ENCODE measurements around the gene ZNF385A. TPM values are rescaled to one million over a fixed set of nuclear protein-coding genes. Genes with fewer than 3 reads are reported as not detected.

The ZNF385A gene
- total and polyA plus RNA-seq, 9 of the 15 experiments (the other 6 are each of a cell fraction or from before 2014, with no cell fraction given): 1.0 to 111 (median 7.7) TPM

DNA sequence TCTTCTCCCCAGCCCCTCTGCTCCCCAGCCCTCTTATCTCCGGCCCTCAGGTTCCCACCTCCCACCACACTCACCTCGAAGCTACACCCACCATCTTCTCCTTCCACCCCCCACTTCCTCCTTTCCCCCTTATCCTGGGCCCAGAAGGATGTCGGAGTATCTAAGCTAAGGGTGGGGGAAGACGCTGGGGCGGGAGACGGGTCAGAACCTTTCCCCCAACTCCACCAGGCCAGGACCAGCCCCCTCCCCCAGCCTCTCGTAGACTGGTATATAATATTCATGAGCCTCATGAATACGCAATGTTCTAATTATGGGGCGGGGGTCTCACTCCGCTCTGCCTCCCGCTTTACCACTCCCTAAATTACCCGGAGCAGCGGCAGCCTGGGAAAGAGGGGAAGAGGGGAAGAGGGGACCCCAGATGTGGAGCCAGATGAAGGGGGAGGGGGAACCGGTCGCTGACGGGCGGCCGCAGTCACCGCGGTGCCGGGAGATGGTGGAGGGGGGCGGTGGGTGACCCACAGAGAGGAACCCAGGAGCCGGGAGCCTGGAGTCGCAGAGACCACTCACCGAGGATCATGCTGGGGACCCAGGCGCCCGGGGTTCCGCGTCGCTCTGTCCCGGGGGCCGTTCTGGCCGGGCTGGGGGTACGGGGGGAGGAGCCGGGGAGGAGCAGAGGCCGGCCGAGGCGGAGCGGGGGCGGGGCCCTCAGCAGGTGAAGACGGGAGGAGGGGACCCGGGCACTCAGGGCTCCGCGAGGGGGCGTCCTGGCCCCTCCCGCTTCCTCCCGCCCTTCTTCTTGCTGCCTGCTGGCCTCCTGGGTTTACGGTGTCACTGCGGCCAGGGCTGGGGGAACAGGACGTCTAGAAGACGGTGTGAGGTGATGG lies 6.4 kb upstream of the ZNF385A start (continued):
- TF ChIP-seq, protein P1, sequence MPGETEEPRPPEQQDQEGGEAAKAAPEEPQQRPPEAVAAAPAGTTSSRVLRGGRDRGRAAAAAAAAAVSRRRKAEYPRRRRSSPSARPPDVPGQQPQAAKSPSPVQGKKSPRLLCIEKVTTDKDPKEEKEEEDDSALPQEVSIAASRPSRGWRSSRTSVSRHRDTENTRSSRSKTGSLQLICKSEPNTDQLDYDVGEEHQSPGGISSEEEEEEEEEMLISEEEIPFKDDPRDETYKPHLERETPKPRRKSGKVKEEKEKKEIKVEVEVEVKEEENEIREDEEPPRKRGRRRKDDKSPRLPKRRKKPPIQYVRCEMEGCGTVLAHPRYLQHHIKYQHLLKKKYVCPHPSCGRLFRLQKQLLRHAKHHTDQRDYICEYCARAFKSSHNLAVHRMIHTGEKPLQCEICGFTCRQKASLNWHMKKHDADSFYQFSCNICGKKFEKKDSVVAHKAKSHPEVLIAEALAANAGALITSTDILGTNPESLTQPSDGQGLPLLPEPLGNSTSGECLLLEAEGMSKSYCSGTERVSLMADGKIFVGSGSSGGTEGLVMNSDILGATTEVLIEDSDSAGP (CRISPR knock-in tag; IDR thresholded peaks at IDR 0.05): no peak
- no peak for TF ChIP-seq ZNF3 (CRISPR knock-in tag; IDR thresholded peaks at IDR 0.05)
- TF ChIP-seq ZC3H4 (CRISPR knock-in tag; IDR thresholded peaks at IDR 0.05; ENCODE audit: borderline replicate concordance): 0 out of 2 replicates have a peak, but pooled peaks have one; percentile 65
- TF ChIP-seq FOXJ3 (CRISPR knock-in tag; IDR thresholded peaks at IDR 0.05): no peak
- TF ChIP-seq NFIC (IDR thresholded peaks at IDR 0.05): peak; percentile 61
- TF ChIP-seq, protein P2, sequence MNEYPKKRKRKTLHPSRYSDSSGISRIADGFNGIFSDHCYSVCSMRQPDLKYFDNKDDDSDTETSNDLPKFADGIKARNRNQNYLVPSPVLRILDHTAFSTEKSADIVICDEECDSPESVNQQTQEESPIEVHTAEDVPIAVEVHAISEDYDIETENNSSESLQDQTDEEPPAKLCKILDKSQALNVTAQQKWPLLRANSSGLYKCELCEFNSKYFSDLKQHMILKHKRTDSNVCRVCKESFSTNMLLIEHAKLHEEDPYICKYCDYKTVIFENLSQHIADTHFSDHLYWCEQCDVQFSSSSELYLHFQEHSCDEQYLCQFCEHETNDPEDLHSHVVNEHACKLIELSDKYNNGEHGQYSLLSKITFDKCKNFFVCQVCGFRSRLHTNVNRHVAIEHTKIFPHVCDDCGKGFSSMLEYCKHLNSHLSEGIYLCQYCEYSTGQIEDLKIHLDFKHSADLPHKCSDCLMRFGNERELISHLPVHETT (CRISPR knock-in tag; conservative IDR thresholded peaks at IDR 0.05 in 1 of 2, IDR thresholded peaks at IDR 0.05 in 1 of 2): no peak
- TF ChIP-seq ZBTB17 (CRISPR knock-in tag; IDR thresholded peaks at IDR 0.05): no peak
- no peak for TF ChIP-seq IRF2 (CRISPR knock-in tag; IDR thresholded peaks at IDR 0.05)
- TF ChIP-seq THRAP3 (IDR thresholded peaks at IDR 0.05; ENCODE audit: borderline replicate concordance): no peak
- TF ChIP-seq, protein P3, sequence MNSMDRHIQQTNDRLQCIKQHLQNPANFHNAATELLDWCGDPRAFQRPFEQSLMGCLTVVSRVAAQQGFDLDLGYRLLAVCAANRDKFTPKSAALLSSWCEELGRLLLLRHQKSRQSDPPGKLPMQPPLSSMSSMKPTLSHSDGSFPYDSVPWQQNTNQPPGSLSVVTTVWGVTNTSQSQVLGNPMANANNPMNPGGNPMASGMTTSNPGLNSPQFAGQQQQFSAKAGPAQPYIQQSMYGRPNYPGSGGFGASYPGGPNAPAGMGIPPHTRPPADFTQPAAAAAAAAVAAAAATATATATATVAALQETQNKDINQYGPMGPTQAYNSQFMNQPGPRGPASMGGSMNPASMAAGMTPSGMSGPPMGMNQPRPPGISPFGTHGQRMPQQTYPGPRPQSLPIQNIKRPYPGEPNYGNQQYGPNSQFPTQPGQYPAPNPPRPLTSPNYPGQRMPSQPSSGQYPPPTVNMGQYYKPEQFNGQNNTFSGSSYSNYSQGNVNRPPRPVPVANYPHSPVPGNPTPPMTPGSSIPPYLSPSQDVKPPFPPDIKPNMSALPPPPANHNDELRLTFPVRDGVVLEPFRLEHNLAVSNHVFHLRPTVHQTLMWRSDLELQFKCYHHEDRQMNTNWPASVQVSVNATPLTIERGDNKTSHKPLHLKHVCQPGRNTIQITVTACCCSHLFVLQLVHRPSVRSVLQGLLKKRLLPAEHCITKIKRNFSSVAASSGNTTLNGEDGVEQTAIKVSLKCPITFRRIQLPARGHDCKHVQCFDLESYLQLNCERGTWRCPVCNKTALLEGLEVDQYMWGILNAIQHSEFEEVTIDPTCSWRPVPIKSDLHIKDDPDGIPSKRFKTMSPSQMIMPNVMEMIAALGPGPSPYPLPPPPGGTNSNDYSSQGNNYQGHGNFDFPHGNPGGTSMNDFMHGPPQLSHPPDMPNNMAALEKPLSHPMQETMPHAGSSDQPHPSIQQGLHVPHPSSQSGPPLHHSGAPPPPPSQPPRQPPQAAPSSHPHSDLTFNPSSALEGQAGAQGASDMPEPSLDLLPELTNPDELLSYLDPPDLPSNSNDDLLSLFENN (IDR thresholded peaks at IDR 0.05; ENCODE audit: low read depth in 2 of 2, low read length in 2 of 2): peak in 1 of 2 experiments; percentile 40; a peak in 1 of 4 replicates
- no peak for TF ChIP-seq ZNF24 (IDR thresholded peaks at IDR 0.05)
- TF ChIP-seq, protein P4, sequence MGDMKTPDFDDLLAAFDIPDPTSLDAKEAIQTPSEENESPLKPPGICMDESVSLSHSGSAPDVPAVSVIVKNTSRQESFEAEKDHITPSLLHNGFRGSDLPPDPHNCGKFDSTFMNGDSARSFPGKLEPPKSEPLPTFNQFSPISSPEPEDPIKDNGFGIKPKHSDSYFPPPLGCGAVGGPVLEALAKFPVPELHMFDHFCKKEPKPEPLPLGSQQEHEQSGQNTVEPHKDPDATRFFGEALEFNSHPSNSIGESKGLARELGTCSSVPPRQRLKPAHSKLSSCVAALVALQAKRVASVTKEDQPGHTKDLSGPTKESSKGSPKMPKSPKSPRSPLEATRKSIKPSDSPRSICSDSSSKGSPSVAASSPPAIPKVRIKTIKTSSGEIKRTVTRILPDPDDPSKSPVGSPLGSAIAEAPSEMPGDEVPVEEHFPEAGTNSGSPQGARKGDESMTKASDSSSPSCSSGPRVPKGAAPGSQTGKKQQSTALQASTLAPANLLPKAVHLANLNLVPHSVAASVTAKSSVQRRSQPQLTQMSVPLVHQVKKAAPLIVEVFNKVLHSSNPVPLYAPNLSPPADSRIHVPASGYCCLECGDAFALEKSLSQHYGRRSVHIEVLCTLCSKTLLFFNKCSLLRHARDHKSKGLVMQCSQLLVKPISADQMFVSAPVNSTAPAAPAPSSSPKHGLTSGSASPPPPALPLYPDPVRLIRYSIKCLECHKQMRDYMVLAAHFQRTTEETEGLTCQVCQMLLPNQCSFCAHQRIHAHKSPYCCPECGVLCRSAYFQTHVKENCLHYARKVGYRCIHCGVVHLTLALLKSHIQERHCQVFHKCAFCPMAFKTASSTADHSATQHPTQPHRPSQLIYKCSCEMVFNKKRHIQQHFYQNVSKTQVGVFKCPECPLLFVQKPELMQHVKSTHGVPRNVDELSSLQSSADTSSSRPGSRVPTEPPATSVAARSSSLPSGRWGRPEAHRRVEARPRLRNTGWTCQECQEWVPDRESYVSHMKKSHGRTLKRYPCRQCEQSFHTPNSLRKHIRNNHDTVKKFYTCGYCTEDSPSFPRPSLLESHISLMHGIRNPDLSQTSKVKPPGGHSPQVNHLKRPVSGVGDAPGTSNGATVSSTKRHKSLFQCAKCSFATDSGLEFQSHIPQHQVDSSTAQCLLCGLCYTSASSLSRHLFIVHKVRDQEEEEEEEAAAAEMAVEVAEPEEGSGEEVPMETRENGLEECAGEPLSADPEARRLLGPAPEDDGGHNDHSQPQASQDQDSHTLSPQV (IDR thresholded peaks at IDR 0.05): 0 out of 2 replicates have a peak, but pooled peaks have one; percentile 30
- no peak for TF ChIP-seq BDP1 (IDR thresholded peaks at IDR 0.05; ENCODE audit: insufficient read depth, insufficient read length)
